Ectodermal cell (in vitro differentiated cells): ENCODE measurements around the gene ACAA1.
"Not testable (repeated sequence)": the region's sequence is repeated elsewhere in the genome, so short reads cannot be mapped to it uniquely, and the experiment has no call there.

Experiments used
- H3K27ac ChIP-seq: 2 replicates; pipeline ENCODE4 v1.7.0; 2013; ENCODE audit warnings: mild to moderate bottlenecking, low read depth, low read length; ENCODE audit not compliant: insufficient read depth, poor library complexity, severe bottlenecking
- H3K27me3 ChIP-seq: 2 replicates; pipeline ENCODE4 v1.7.0; 2013; ENCODE audit warnings: mild to moderate bottlenecking, low read length; ENCODE audit not compliant: insufficient read depth, control insufficient read depth, poor library complexity, severe bottlenecking
- H3K36me3 ChIP-seq: one replicate; pipeline ENCODE4 v1.7.0; 2013; ENCODE audit warnings: low read length; ENCODE audit not compliant: control insufficient read depth, insufficient read depth
- H3K4me1 ChIP-seq: one replicate; pipeline ENCODE4 v1.7.0; 2013; ENCODE audit warnings: low read length; ENCODE audit not compliant: control insufficient read depth, insufficient read depth
- H3K4me3 ChIP-seq: 2 replicates; pipeline ENCODE4 v1.7.0; 2013; ENCODE audit warnings: low read depth, low read length, control low read depth; ENCODE audit not compliant: insufficient read depth
- H3K9me3 ChIP-seq: 2 replicates; pipeline ENCODE4 v1.7.0; 2013; ENCODE audit warnings: mild to moderate bottlenecking, low read length, moderate library complexity; ENCODE audit not compliant: control insufficient read depth
- WGBS, 2 experiments: methylation state at CpG; one replicate each; pipeline ENCODE4 v1.1.7; 2013; ENCODE audit warnings: missing lambda C conversion rate in 2 of 2; 5-methylcytosine and 5-hydroxymethylcytosine counted together

Gene ACAA1

DNA sequence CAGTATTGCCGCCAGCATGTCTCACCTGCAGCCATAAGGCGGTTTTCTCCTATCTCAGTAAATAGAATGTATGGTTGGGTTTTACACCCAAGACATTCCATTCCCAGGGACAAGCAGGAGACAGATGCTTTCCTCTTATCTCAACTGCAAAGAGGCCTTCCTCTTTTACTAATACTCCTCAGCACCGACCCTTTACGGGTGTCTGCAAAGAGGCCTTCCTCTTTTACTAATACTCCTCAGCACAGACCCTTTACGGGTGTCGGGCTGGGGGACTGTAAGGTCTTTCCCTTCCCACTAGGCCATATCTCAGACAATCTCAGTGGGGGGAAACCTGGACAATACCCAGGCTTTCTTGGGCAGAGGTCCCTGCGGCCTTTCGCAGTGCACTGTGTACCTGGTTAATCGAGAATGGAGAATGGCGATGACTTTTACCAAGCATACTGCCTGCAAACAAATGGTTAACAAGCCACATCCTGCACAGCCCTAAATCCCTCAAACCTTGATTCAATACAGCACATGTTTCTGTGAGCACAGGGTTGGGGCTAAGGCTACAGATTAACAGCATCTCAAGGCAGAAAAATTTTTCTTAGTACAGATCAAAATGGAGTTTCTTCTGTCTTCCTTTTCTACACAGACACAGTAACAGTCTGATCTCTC, 1.2 kb downstream of the ACAA1 start:
- Histone ChIP-seq H3K27me3 (peaks cover 12% of the 10 kb centered on the region), H3K4me3 (peak overlapping the region; percentile 78), H3K4me1 (peaks cover 11% of the 10 kb centered on the region)
- not testable (repeated sequence) for H3K36me3 ChIP-seq, H3K27ac ChIP-seq, H3K9me3 ChIP-seq
- 89% methylated on average over 10 of the region's 10 CpGs for WGBS, 2 experiments

DNA sequence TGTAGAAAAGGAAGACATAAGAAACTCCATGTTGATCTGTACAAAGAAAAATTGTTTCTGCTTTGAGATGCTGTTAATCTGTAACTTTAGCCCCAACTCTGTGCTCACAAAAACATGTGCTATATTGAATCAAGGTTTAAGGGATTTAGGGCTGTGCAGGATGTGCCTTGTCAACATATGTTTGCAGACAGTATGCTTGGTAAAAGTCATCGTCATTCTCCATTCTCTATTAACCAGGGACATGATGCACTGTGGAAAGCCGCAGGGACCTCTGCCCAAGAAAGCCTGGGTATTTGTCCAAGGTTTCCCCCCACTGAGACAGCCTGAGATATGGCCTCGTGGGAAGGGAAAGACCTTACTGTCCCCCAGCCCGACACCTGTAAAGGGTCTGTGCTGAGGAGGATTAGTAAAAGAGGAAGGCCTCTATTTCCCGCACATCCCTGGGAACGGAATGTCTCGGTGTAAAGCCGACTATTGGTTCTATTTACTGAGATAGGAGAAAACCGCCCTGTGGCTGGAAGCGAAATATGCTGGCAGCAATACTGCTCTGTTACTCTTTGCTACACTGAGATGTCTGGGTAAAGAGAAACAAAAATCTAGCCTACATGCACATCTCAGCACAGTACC, 2.3 kb downstream of the ACAA1 start:
- H3K4me3 ChIP-seq, H3K36me3 ChIP-seq, H3K9me3 ChIP-seq, H3K4me1 ChIP-seq, H3K27ac ChIP-seq: not testable (repeated sequence)
- WGBS, 2 experiments, result 94 to 96% methylated on average over 10 of the region's 10 CpGs
- peaks cover 11% of the 10 kb centered on the region for H3K27me3 ChIP-seq

DNA sequence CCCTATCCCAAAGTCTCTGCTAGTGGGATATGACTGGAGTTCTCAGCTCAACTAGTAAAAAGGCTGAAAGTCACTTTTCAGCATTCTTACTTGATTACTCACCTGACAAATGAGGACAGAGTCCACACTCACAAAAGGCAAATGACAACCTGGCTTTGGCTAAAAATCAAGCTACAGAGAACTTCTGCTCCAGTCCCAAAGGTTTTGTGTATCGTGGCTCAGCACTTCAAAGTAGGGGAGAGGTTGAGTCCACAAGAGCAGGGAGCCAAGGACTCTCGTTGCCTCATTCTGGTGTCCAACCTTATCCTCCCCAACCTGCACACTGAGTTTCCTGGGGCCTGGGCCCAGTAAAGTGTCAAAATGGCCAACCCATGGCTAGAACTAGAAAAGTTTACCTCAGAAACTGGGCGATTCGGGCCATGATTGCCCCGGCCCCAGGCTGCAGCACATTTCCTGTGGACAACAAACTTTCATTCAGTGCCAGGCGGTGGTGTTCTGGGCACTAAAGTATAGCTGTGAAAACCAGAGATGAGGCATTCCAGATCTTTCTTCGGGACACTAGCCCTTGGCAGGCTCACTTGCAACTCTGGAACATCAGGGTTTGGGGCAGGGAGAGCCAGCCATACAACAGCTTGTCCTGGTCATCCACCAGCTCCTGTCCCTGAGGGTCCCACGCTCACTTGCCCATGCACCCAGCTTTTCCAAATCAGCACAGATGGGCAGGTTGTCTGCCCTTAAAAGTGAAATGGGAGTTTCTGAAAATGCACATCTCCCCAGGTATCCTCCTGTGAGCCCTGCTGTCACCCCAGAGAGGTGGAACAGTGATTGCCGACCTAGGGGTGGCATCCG, 3.1 kb downstream of the ACAA1 start:
- Histone ChIP-seq H3K27ac (no peak overlapping the region), H3K4me1 (peaks cover 5% of the 10 kb centered on the region), H3K4me3 (no peak overlapping the region), H3K27me3 (peaks cover 3% of the 10 kb centered on the region), H3K9me3 (no peaks in the 10 kb centered on the region), H3K36me3 (peaks cover 14% of the 10 kb centered on the region)
- 94 to 96% methylated on average over 10 of the region's 10 CpGs for WGBS, 2 experiments

DNA sequence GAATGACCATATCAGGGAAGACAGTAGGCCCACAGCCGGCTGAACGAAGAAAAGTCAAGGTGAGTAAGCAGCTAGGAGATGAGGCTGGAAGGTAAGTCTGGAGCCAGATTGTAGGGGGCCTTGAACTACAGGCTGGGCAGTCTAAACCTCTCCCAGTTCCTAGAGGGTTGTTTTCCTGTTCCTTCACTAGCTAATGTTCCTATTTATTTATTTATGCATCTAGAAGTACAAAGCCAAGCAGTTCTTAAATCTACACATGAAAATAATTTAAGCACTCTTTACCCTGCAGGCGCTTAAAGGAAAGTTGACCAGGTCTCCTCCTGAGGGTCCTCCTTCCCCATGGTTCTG, 3.7 kb downstream of the ACAA1 start:
- Histone ChIP-seq H3K9me3 (no peaks in the 10 kb centered on the region), H3K36me3 (peaks cover 15% of the 10 kb centered on the region), H3K27ac (no peak overlapping the region), H3K4me3 (no peak overlapping the region), H3K4me1 (peaks cover 5% of the 10 kb centered on the region), H3K27me3 (no peaks in the 10 kb centered on the region)
- WGBS, 2 experiments, result 94 to 97% methylated on average over 3 of the region's 3 CpGs

DNA sequence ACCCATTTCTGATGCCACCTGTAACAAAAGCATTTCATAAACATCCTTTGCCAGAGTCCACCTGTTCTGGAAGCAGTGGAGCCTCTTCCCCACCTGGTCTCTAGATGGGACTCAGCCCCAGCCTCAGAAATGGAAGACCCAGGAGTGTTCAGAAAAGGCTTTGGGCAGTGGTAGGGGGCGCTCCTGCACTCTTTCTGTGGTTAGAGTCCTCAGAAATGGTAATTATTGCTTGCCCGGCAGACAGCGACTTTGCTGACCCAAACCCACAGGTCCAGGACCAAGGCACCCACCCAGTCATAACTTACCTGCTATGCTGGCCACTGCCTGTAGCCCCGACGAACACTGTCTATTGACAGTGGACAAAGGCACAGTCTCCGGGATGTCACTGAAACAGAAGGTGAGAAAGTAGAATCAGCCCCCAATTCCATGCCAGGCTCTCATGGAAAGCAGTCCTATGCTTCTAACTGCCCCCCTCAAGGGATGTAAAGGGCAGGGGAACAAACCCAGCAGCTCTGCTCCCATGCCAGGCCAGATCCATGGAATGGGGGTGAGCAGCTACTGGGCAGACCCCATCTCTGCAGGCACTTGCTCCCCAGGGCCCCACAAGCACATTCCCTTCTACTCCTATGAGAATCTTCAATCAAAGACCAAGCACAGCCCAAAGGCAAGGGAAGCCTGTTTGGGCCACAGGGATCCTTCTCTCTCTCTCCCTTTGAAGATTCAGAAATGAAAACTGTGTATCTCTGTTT, 5.1 kb downstream of the ACAA1 start:
- Histone ChIP-seq H3K36me3 (peaks cover 20% of the 10 kb centered on the region), H3K27ac (no peak overlapping the region)

DNA sequence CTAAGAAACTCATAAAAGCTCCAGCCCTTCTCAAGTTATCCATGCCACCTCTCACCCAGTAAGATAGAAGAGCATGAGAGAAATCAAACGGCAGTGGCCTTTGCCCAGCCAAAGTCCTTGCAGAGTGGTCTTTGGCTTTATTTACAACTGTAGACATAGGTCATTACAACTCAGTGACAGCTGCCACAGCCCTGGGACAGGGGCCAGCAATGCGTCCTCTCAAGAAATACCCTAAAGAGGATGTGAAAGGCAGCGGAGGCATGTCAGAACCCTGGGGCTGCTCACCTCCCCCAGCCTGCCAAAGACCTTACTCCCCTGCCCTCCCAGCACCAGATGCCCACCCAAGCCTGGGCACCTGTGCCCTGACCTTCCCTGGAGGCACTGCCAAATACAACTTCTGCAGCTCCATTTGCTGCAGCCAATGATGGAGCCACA, 6.3 kb downstream of the ACAA1 start:
- Histone ChIP-seq H3K27ac (no peak overlapping the region), H3K4me1 (no peaks in the 10 kb centered on the region), H3K27me3 (no peaks in the 10 kb centered on the region), H3K9me3 (no peaks in the 10 kb centered on the region), H3K36me3 (peaks cover 20% of the 10 kb centered on the region), H3K4me3 (no peak overlapping the region)
- 93 to 98% methylated on average over 3 of the region's 3 CpGs for WGBS, 2 experiments

More for the DNA sequence above, 5.1 kb downstream of the ACAA1 start:
- Histone ChIP-seq H3K9me3 (no peaks in the 10 kb centered on the region), H3K4me1 (no peaks in the 10 kb centered on the region), H3K4me3 (no peak overlapping the region), H3K27me3 (no peaks in the 10 kb centered on the region)
- 56% methylated on average over 6 of the region's 6 CpGs for WGBS, 2 experiments

DNA sequence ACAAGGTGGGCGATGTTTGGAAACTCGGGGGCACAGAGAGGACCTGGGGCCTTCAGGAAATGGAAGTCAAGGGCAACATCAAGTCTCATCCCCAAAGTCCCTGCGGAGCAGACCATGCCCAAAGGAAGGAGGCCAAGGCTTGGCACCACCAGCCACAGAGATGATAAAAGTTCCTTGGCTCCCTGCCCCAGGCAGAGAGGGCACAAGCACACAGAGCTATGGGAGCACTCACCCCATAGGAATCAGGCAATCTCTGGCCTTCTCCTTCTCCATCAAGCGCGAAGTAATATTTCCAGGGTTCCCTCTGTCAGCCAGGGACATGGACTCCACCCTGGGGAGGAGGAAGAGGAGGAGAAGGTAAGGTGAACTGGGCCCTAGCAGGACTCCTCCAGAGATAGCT, 7.9 kb downstream of the ACAA1 start:
- Histone ChIP-seq H3K9me3 (no peaks in the 10 kb centered on the region), H3K4me3 (no peak overlapping the region), H3K4me1 (no peaks in the 10 kb centered on the region), H3K36me3 (peaks cover 20% of the 10 kb centered on the region), H3K27ac (no peak overlapping the region), H3K27me3 (no peaks in the 10 kb centered on the region)
- WGBS, 2 experiments, result 95 to 96% methylated on average over 5 of the region's 5 CpGs

DNA sequence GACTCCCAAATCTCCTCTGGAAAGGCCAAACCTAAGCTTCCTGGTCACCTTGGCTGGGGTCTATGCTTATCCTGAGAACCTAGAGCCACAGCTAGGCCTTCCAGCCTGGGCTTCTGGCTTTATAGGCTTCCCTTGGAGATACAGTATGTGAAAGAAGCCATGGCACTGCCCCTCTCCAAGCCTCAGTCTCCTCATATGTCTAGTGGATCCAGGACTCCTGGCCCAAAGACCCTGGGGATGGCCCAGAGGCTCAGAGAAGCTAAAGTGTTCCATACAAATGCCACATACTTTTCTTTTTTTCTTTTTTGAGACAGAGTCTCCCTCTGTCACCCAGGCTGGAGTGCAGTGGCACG, 8.6 kb downstream of the ACAA1 start:
- peaks cover 20% of the 10 kb centered on the region for H3K36me3 ChIP-seq
- H3K27ac ChIP-seq, result no peak overlapping the region
- no peaks in the 10 kb centered on the region for H3K9me3 ChIP-seq
- no peaks in the 10 kb centered on the region for H3K4me1 ChIP-seq
- 91 to 96% methylated on average over 1 of the region's 1 CpG for WGBS, 2 experiments
- H3K4me3 ChIP-seq, result no peak overlapping the region
- H3K27me3 ChIP-seq, result no peaks in the 10 kb centered on the region

DNA sequence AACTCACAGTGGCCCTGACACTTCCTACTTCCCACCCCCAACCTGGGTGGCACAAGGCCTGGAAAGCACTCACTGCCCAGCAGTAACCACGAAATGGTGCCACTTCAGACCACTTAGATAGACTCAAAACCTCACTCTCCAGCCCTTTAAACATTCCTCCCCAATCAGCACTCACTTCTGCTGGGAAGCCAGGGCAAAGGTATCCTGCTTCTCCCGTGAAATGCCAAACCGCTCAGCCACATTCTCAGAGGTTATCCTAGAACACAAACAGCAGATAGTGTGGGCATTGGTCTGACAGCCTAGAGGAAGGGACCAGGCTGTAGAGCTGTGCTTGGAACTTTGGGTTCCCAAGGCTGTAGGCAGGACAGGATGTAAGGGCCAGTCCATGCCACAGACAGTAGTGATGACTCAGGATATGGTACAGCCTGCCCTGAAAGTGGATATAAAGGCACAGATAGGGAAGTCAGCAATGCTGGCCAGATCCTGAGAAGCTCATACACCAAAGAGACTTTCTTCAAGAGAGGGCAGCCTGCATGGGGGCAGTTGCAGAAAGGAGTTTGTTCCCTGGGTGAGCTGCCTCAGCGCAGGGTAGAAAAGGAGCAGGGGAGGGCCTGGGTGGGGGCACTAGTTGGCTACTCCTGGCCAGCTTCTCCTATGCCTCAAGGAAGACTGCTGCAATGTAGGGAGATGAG, 9.2 kb downstream of the ACAA1 start:
- no peaks in the 10 kb centered on the region for H3K9me3 ChIP-seq
- WGBS, 2 experiments, result 90 to 97% methylated on average over 4 of the region's 4 CpGs
- no peaks in the 10 kb centered on the region for H3K4me1 ChIP-seq
- no peak overlapping the region for H3K27ac ChIP-seq
- peaks cover 20% of the 10 kb centered on the region for H3K36me3 ChIP-seq
- no peak overlapping the region for H3K4me3 ChIP-seq
- H3K27me3 ChIP-seq, result no peaks in the 10 kb centered on the region
